Dermis blood vessel endothelial cell (primary cell): ENCODE data around the gene GPC6. TPM values are rescaled to one million over a fixed set of nuclear protein-coding genes. Genes with fewer than 3 reads are reported as not detected.
A peak's percentile ranks its signal among the peaks of the same experiment; 100 is the strongest.

Source experiments
- DNase-seq: peaks from one replicate; pipeline ENCODE4 v3.0.0; 2010
- total RNA-seq: library from RNA; depleted of rRNA; stranded (reverse); fragments of >200 nt; gene quantifications from 2 replicates; pipeline ENCODE4 v1.2.3, GENCODE V29; 2014

Gene GPC6
- total RNA-seq, 1 donor from 2014 or later: 0.17 TPM

DNA sequence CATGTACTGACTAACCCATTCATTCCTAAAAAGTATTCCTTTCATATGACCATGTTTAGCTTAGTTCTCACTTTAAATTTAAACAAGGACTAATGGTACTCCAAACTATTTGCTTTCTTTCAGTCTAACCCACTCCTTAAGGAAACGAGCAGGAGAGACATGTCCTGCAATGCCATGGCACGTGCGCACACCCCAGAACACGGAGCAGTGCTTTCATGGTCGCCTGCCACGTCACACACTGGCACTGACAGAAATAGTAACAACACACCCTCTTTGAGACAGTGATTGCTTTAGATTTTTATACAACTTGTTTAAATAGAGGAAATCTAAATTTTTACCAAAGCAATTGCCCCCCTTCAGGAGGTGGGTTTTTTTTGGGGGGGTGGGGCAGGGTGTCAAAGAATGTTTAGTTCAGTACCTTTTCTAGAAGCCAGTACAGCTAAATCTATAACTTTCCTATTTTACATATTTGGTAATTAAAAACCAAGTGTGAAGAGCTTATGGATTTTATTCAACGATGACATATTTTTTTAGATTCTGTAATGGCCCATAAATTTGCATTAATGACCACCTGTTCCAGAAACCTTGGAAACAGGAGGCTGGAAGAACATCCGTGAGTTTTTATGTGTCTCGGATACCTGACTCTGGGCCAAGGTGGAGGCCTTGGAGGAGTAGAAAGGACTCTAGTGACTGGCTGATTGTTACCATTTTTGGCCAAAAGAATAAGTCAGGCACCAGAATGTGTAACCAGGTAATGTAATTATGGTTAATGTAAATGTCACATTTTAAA is 1005.7 kb downstream of the GPC6 start:
- no peak for DNase-seq

DNA sequence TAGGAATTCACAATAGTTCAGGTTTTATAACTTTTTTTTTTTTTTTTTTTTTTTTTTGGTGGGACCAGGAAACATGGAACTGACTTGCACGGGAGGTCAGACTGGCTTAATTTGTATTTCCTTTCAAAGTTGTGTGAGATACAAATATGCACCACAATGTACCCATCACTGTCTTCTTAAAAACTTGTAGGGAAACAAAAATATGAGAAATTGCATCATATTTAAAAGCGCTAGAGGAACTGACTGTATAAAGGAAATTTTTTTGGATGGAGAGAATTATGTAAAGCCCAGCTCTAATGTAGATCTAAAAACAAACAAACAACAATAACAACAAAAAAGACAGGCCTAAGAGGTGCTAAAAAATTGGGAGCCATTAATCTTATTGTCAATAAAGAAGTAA is 1006.3 kb downstream of the GPC6 start:
- no peak for DNase-seq

DNA sequence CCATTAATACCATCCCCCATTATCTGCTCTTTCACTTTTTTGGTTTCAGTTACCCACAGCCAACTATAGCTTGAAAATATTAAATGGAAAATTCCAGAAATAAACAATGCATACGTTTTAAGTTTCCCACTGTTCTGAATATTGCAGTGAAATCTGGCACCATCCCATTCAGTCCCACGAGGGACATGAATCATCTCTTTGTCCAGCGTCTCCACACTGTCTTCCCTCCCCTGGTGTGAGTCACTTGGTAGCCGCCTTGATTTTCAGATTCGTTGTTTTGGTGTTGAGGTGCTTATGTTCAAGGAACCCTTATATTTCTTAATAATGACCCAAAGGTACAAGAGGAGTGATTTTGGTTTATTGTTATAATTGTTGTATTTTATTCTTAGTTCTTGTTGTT is 1006.8 kb downstream of the GPC6 start:
- DNase-seq: peak; percentile 69

DNA sequence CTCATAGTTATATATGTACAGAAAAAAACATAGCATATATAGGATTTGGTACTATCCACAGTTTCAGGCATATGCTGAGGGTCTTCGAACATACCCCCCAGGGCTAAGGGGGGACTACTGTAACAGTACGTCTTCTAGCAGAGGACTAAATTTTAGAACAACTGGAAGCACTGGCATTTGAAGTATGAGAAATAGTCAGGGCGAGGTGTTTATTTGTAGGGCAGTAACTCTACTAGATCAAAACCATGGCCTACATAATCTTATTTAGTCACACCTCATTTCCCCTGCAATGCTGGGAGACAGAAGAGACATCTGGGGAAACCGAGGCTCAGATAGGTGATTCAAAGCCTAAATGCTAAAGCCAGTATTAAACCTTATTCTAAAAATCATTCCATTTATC is 1007.2 kb downstream of the GPC6 start:
- DNase-seq: no peak

DNA sequence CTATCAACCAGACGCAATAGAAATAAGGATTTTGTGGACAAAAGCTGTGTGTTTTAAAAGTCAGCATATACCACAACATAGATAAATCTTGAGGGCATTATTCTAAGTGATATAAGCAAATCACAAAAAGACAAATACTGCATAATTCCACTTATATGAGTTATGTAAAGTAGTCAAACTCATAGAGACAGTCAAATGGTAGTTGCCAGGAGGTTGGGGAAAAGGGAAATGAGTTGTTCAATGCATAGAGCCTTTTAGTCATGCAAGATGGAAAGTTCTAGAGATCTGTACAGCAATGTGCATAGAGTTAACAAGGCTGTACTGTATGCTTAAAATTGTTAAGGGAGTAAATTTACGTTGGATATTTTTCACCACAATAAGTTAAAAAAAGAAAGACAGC is 1008.1 kb downstream of the GPC6 start:
- DNase-seq: peak; percentile 11

DNA sequence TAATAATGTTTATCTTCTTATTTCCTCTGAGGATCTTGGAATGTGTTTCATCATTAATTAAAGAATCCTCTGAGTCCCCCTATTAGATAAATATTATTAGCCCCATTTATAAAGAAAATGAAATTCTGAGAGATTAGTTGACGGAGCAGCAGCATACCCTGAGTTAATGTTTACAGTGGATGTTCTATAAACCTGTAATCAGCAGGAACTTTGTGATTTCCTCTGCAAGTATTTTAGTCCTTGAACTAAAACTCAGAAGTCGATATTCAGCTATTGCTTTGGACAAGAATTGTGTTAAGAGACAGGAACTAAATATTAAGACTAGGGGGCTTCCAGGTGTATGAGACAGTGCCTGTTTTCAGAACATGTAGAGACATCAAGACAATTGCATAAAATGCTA is 1009.5 kb downstream of the GPC6 start:
- no peak for DNase-seq

DNA sequence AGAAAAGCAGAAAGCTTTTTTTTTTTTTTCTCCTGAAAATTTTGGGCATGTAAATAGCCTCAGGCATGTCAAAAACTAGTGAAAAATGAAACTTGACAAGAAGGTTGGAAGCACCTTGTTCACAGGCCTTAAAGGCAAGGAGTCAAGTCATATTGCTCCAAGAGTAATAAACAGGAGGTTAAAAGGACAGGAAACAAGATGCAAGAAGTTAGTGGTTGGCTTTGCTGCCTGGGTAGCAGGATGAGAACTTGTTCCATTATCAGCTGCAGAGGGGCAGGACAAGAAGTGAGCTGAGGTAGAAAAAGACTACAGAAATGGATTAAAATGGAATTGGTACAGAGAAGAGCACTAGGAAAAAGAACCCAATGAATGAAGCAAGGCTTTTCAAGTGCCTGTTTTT is 1010.3 kb downstream of the GPC6 start:
- DNase-seq: peak; percentile 24

DNA sequence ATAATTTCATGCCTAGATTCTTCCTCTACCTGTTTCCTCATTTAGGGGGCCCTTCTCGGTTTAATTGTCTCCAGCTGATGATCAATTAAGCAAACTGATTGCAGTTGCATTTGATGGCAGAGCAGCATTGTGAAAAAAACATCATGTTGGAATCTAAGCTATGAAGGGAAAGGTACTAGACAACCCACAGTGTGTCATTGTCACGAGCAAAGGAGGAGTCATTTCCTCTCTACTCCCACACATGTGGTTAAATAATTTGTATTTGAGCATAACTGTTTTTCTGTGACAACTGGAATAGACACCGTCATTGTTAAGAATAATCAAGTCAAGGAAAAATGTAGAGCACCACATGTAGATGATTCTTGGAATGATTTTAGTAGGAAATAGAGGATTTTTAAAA is 1012.5 kb downstream of the GPC6 start:
- DNase-seq: peak; percentile 28

DNA sequence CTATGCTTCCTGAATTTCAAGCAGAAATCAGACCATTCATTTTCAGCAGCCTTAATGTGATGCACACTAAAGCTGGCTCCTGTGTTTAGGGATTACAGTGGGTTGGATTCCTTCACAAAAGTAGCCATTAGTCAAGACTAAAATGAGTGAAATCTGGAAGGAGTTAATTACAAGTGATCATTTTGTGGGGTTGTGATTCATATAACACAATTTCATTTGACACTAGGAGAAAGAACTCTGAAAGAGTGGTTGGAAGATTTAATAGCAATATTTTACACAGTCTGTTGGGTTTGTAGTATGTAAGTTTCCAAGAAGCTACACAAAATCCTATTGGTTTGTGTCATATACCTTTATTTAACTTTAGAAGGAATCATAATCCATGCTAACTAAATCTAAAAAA is 1015.9 kb downstream of the GPC6 start:
- no peak for DNase-seq

DNA sequence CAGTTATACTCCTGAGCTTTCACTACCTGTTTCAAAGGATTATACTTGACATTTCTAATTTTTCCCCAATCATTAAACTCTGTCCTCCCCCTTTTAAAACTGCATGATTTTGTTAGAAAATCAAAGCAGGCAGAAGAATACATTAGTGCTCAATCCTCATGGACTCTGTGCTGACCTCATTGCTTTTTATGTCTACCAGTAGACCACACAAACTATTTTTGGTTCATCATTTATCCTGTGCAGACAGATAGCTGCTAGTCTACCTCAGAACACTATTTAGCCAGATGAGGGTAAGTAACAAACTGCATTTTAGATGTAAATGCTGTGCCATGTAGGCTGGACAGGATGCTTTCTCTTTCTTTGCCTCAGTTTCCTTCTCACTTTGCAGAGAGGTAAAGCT is 1016.9 kb downstream of the GPC6 start:
- DNase-seq: no peak

DNA sequence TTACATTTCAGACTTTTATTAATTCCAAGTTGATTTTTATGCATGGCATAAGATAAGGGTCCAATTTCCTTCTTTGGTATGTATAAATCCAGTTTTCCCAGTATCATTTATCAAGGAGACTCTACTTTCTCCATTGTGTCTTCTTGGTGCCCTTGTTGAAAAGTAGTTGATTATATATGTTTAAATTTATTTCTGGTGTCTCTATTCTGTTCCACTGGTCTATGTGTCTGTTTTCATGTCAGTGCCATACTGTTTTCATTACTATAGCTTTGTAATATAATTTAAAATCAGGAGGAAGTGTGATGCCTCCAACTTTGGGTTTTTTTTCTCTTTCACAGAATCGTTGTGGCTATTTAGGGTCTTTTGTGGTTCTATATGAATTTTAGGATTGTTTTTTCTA is 1019.9 kb downstream of the GPC6 start:
- no peak for DNase-seq

DNA sequence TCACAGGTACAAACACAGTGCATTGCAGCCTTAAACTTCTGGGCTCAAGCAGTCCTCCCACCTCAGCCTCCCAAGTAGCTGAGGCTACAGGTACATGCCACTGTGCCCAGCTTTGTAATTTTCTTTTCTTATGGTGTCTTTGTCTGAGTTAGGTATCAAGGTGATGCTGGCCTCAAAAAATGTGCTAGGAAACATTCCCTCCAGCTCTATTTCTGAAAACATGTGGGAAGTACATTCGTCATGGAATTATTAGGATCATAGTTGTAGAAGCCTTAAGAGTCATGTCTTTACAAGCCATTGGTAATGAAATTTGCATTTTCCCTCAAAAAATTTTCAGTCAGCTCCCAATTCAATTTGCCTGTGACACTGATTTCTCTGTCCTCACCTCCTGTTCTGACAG is 1021.3 kb downstream of the GPC6 start:
- no peak for DNase-seq

DNA sequence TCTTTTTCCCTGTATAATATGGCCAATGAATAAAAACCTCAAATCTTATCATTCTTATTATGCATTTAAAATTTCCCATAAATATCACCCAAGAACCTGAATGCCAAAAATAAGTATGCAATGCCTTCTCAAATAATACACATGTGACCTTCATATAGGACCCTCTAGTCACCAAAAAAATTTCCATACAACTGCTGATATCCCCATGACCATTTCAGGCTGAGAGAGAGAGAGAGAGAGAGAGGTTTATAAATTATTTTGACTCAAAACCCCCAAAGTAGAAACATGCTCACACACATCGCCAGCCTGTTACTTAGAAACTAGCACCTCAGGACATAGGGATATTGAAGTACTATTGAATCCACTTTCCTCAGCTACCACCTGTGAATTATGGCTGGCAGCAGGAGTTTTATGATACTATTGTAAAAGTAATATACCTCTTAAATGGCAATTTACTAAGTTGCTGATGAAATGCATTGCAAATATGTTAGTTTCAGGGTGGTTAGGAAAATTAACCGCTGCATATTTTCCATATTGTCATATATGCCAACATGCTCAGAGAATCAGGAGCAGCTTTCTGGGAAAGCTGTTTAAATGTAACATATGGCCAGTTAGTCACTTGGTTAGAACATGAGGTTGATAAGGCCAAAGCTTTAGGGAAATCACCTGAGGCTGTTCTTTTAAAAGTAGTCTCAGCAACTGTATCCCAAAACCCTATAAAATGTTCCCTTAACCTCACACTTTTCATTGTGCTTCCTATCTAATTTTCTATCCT is 1022.0 kb downstream of the GPC6 start:
- DNase-seq: no peak

DNA sequence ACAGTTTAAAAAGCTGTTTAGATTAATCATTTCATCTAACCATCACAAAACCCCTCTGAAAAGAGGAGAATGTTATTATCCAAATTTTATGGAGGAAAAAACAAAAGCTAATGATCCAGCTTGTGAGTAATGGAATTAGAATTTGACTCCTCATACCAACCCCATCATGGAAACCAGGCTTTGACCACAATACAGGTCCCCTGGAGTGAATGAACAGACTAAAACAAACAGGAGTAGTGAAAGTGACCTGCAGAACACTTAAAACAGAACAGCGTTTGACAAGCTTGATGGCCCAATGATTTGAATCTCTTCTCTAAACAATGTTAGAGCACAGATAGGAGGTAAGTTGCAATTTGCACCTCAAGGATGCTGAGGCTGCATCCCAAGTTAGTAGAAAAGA is 1022.9 kb downstream of the GPC6 start:
- no peak for DNase-seq

DNA sequence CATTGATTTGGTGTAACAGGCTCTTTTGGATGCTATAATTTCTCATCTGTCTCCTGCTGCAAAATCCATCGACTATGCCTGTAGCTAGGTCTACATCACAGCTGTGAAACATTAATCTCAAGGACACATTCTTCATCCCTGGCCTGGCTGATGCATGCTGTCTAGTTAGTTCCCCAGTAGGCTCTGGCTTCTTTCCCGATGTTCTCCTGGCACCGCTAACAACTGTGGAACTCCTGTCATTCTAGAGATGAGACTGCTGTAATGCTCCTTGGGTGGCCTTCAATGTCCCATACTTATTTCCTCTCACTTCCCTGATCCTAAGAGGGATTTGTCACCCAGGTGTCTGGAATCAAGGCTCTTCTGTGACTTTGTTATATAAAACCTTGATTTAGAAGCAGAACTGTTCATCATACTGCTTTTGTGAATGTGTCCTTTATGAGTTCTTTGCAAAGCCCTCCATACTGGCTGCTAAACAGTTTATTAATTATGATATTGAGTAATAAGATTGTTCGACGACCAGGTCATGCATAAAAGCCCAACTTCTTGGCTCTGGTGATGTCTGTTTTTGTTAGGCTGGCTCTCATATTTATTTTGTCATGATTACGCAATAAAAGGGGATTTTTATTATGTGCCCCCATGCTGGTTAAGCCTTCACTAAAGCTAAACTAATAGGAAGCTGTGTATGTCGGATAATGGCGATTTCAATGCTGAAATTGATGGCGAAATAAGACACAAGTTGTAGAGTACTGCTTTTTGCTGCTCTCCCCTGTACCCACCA is 1025.4 kb downstream of the GPC6 start:
- no peak for DNase-seq

DNA sequence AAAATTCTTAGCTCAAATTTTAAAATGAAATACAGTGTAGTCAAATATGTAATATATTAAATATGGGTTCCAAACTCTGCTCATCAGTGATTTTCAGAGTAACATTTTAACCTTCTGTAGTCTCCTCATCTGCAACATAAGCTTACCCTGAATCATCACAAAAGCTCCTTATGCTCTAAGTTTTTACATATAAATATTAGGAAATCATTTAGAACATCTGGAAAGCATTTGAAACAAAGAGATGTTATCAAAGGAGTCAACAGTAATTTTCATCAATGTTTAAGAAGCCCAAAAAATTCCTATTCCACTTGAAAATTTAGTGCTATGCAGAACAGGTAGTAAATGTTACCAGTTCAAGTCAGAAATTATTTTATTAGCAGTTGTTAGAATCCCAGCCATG is 1028.1 kb downstream of the GPC6 start:
- no peak for DNase-seq

DNA sequence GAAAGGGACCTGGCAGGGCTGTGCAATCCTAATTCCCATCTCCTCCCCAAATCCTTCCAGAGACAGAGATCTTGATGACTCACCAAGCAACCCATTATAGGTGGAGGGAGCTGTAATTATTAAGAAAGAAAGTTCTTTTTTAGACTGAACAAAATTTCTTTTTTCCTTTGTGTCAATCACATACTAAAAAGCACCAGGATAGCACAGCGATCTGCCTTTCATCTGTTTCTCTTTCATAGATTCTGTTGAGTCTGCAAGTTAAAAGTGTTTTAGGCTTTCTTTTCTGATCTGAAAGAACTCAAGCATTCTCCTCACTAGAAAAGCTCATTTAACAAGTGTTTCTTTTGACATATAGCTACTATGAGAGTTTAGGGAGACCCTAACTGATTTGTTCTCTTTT is 1030.1 kb downstream of the GPC6 start:
- no peak for DNase-seq

DNA sequence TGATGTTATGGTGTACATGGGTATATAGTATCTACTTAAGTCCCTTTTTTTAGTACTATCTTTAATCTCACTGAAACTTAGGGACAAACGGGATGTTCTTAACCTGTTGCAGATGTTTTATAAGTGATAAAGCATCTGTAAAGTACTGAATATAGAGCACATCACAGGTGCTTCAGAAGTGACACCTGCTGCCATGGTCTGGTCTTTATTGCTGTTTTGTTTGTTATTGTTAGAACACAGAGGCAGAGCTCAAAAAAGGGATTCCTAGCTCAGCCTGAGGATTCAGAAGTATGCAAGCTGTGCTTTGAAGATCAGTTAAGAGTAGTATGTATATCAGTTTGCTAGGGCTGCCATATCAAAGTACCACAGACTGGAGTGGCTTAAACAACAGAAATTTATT is 1033.4 kb downstream of the GPC6 start:
- DNase-seq: no peak

DNA sequence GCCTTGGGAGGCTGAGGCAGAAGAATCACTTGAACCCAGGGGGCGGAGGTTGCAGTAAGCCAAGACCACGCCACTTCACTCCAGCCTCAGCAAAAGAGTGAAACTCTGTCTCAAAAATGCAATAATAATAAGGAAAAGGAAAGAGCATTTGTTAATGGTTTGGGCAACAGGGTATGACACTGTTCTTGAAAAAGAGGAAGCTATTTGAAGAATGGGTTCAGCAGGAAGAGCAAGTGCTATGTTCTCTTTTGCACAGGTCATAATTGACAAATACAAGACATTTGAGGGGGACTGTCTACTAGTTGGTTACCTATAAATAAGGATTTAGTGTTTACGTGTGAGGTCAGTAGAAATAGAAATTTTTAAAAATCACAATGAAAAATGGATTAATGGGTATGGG is 1034.6 kb downstream of the GPC6 start:
- no peak for DNase-seq

DNA sequence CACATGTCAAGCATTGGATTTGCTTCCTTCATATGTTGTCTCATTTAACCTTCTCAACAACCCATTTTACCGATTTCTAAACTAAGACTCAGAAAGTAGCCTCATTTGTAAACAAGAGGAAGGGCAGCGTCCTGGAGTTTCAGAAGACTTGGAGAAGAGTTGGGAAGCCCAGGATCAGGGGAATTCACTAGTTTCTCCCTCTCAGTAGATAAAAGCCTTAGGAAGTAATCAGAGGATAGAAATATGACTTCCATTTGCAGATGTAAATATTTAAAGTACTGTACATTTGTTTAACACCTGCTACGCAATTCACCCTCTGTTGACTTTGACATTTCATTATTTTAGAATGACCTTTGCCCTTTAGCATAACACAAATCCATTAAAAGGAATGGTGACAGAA is 1036.4 kb downstream of the GPC6 start:
- DNase-seq: no peak

DNA sequence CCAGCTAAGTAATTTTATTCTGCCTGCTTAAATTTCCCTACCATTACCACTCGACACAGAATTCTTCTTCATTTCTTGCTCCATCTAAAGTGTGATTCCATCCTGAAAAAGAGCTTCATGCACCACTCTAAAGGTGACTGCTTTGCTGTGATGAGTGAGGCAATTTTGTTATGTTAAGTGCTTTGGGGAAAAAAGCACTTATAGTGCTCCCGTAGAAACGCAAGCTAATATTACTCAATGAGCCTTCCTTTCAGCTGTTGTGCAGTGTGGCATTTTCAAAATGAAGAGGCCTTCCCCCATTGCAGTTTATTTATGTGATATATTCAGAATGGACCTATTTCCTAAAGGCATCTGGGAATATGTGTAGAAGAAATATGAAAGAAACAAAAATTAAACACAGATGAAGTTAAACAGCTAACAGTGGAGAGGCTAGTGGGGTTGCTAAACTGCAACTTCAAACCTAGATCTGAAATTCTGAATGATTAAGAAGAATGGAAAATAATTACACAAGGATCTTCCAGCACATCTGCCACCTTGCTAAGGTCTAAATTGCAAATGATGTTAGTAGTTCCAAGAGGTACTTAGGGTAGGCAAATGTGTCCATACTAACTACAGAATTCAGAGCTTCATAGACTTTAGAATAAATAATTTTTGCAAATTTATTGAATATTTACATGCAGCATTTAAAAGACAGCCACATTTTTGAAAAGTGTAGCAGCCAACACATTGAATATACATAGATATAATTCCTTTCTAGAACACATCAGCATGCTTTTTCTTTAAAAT is 1041.2 kb downstream of the GPC6 start:
- no peak for DNase-seq

DNA sequence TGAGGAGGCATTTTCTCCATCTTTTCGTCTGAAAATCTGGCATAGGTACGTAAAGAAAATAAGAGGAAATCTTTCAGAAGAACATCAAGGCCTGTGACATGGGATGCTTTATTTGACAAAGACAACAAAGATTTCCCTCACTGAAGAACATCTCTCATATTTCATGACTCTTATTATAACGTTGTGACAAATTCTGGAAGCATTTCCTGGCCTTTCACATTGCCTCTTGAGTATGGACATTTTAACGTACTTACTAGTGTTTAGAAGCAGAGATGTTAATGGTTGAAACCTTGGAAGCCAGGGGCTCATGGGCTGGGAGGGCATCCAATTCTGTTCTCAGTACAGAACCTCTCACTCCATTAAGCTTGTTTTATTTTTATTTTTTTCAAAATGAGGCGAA is 1042.1 kb downstream of the GPC6 start:
- no peak for DNase-seq

DNA sequence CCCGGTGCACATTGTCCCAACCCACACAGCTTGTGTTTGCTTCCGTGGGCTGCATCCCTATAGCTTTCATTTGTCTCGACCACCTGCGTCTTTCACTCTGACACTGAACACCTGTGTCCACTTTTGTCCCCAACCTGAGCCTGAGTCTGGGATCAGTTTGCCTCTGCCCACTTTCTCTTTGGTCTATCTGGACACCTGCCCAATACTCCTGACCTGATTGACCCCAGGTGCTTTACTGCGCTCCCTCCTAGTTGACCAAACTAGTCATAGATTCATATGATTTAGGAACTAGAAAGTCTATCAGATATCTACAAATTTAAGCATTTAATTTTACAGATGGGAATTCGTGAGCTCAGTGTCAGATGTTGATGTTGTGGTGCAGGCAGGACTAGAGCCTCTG is 1043.0 kb downstream of the GPC6 start:
- DNase-seq: no peak
